GM12878 (cell line): Measurements from ENCODE around the gene SDF4. TPM values are rescaled to one million over a fixed set of nuclear protein-coding genes. Genes with fewer than 3 reads are reported as not detected.

ENCODE experiments used
- BCLAF1 ChIP-seq: fragments of 450-650 bp; IDR thresholded peaks from 2 replicates; pipeline ENCODE4 v1.6.1; 2017; ENCODE audit warnings: antibody characterized with exemption, mild to moderate bottlenecking, moderate library complexity
- EZH2 ChIP-seq: IDR thresholded peaks from 2 replicates; pipeline ENCODE4 v1.6.1; 2012; ENCODE audit warnings: low read depth, mild to moderate bottlenecking, control low read depth, inconsistent platforms, low read length, borderline replicate concordance; ENCODE audit not compliant: control insufficient read depth
- FOS ChIP-seq: IDR thresholded peaks from 3 replicates; pipeline ENCODE4 v1.6.1; 2011; ENCODE audit warnings: borderline replicate concordance; ENCODE audit not compliant: insufficient read length; ENCODE audit errors: extremely low read depth
- HDGF ChIP-seq: fragments of 450-650 bp; IDR thresholded peaks from 2 replicates; pipeline ENCODE4 v1.6.1; 2016; ENCODE audit warnings: antibody characterized with exemption
- LARP7 ChIP-seq: fragments of 450-650 bp; IDR thresholded peaks from 2 replicates; pipeline ENCODE4 v1.6.1; 2017; ENCODE audit warnings: mild to moderate bottlenecking
- REST ChIP-seq: IDR thresholded peaks from 2 replicates; pipeline ENCODE4 v1.6.1; 2012; ENCODE audit warnings: mild to moderate bottlenecking, low read depth, low read length
- TCF12 ChIP-seq: IDR thresholded peaks from 2 replicates; pipeline ENCODE4 v1.6.1; 2011; ENCODE audit warnings: low read depth, mild to moderate bottlenecking, low read length
- ZBTB4 ChIP-seq: fragments of 450-650 bp; formaldehyde crosslinking; IDR thresholded peaks from 2 replicates; pipeline ENCODE4 v1.4.0; 2022; ENCODE audit warnings: mild to moderate bottlenecking, moderate library complexity
- ZNF384 ChIP-seq: IDR thresholded peaks from 2 replicates; pipeline ENCODE4 v1.6.1; 2012; ENCODE audit warnings: low read depth, mild to moderate bottlenecking, low read length, improper control_type of control experiment, borderline replicate concordance
- ZNF592 ChIP-seq: fragments of 450-650 bp; IDR thresholded peaks from 2 replicates; pipeline ENCODE4 v1.6.1; 2017; ENCODE audit warnings: mild to moderate bottlenecking, moderate library complexity
- polyA plus RNA-seq, 11 experiments: library from polyadenylated mRNA; depleted of rRNA in 4 of 11; unstranded in 6 of 11; stranded (reverse) in 5 of 11; fragments of >200 nt; fragmentation: Nextera tagmentation in 4 of 11; fragmentation: Illumina TruSeq in 1 of 11; extraction: Ambion mirVana in 4 of 11; extraction: Trizol in 1 of 11; gene quantifications; 1 replicate in 1 of 11; 2 replicates in 10 of 11; pipeline versions ENCODE4 v1.2.1 to v1.2.3, GENCODE V29; 2011 to 2016; ENCODE audit warnings: inconsistent platforms in 2 of 11, missing spikeins in 2 of 11, low read depth in 1 of 11
- total RNA-seq, 4 experiments: library from RNA; depleted of rRNA in 3 of 4; stranded (reverse); fragments of >200 nt in 3 of 4; fragmentation: Illumina TruSeq in 1 of 4; extraction: Trizol in 1 of 4; gene quantifications; 2 replicates each; pipeline versions ENCODE4 v1.2.1 to v1.2.3, GENCODE V29; 2013 to 2021

SDF4 gene
- total and polyA plus RNA-seq, 10 of the 15 experiments (the other 5 are each of a cell fraction or from before 2014, with no cell fraction given) = 0.44 to 97.2 (median 40.2) TPM

GRCh38 chr1:1273512-1274298 is 41.9 kb upstream of the SDF4 start, which contains the start of gene UBE2J2 (continued):
- TF ChIP-seq BCLAF1 (peak; percentile 39; the same call in 1 of the 2 replicates), ZBTB4 (CRISPR knock-in tag) (no peak), FOS (no peak), ZNF384 (no peak), LARP7 (peak; percentile 90), TCF12 (peak; percentile 76; the same call in 1 of the 2 replicates), REST (peak; percentile 21; the same call in 1 of the 2 replicates), EZH2 (no peak), HDGF (no peak), ZNF592 (peak; percentile 56; the same call in 1 of the 2 replicates)
